GM19372 (cell line): ENCODE results near the gene CACNA1G.

ENCODE experiments used
- ATAC-seq: cut with Tn5 transposase; IDR thresholded peaks from one replicate; pipeline ENCODE4 v1.9.1; 2021; ENCODE audit warnings: mild to moderate bottlenecking, low read depth, moderate library complexity; ENCODE audit not compliant: unreplicated experiment

The CACNA1G gene

GRCh38 chr17:50564916-50565315, 4.4 kb downstream of the CACNA1G start:
- ATAC-seq: no peak

GRCh38 chr17:50565402-50566350, 5.2 kb downstream of the CACNA1G start:
- no peak for ATAC-seq

- ATAC-seq: no peak
These were observed 6.4 kb downstream of the CACNA1G start for GRCh38 chr17:50566886-50567285.

GRCh38 chr17:50568659-50569058, 8.1 kb downstream of the CACNA1G start:
- ATAC-seq: no peak

GRCh38 chr17:50569592-50569991, 9.1 kb downstream of the CACNA1G start:
- ATAC-seq: no peak

GRCh38 chr17:50570032-50570431, 9.5 kb downstream of the CACNA1G start:
- no peak for ATAC-seq

- no peak for ATAC-seq
These were observed 10.0 kb downstream of the CACNA1G start for GRCh38 chr17:50570528-50570927.

- no peak for ATAC-seq
These were observed 11.2 kb downstream of the CACNA1G start for GRCh38 chr17:50571681-50572080.

- ATAC-seq: no peak
These were observed 12.0 kb downstream of the CACNA1G start for GRCh38 chr17:50572541-50572940.

GRCh38 chr17:50573866-50574611, 13.5 kb downstream of the CACNA1G start:
- no peak for ATAC-seq

- no peak for ATAC-seq
These were observed 15.2 kb downstream of the CACNA1G start for GRCh38 chr17:50575581-50576210.

GRCh38 chr17:50576864-50577263, 16.3 kb downstream of the CACNA1G start:
- no peak for ATAC-seq

GRCh38 chr17:50577451-50577954, 17.0 kb downstream of the CACNA1G start:
- no peak for ATAC-seq

GRCh38 chr17:50578173-50578572, 17.7 kb downstream of the CACNA1G start:
- ATAC-seq: no peak

- ATAC-seq: no peak
These were observed 18.9 kb downstream of the CACNA1G start for GRCh38 chr17:50579399-50579798.

- no peak for ATAC-seq
These were observed 20.1 kb downstream of the CACNA1G start for GRCh38 chr17:50580646-50581045.

- no peak for ATAC-seq
These were observed 20.8 kb downstream of the CACNA1G start for GRCh38 chr17:50581316-50581715.

GRCh38 chr17:50582741-50583140, 22.2 kb downstream of the CACNA1G start:
- no peak for ATAC-seq

GRCh38 chr17:50583641-50584040, 23.1 kb downstream of the CACNA1G start:
- ATAC-seq: no peak

GRCh38 chr17:50584116-50584515, 23.6 kb downstream of the CACNA1G start:
- no peak for ATAC-seq

GRCh38 chr17:50584749-50585148, 24.2 kb downstream of the CACNA1G start:
- no peak for ATAC-seq
